ENCODE results near the gene UPF3A.

UPF3A gene

GRCh38 chr13:114264886-114265611, 16.4 kb upstream of the UPF3A start:
- DNase-seq = no peak

GRCh38 chr13:114266241-114266640, 15.2 kb upstream of the UPF3A start:
- no peak for DNase-seq

GRCh38 chr13:114268344-114269280, 12.8 kb upstream of the UPF3A start:
- no peak for DNase-seq

GRCh38 chr13:114269281-114269770, 12.1 kb upstream of the UPF3A start:
- no peak for DNase-seq

- no peak for DNase-seq
These were observed 8.4 kb upstream of the UPF3A start for GRCh38 chr13:114272977-114273376.

GRCh38 chr13:114275304-114275703, 6.1 kb upstream of the UPF3A start:
- DNase-seq = no peak

- DNase-seq = no peak
These were observed 2.3 kb upstream of the UPF3A start for GRCh38 chr13:114279146-114279545.

GRCh38 chr13:114279758-114280355, 1.5 kb upstream of the UPF3A start:
- peak in 1 of 2 donors; percentile 9 for DNase-seq

- DNase-seq = peak; percentile 58 to 63
These were observed 755 bp downstream of the UPF3A start for GRCh38 chr13:114282041-114282670.

GRCh38 chr13:114283576-114283975, 2.2 kb downstream of the UPF3A start:
- no peak for DNase-seq

- DNase-seq = no peak
These were observed 3.3 kb downstream of the UPF3A start for GRCh38 chr13:114284680-114285079.

- DNase-seq = no peak
These were observed 3.9 kb downstream of the UPF3A start for GRCh38 chr13:114285166-114285808.

GRCh38 chr13:114286808-114287207, 5.4 kb downstream of the UPF3A start:
- no peak for DNase-seq

- no peak for DNase-seq
These were observed 6.8 kb downstream of the UPF3A start for GRCh38 chr13:114288157-114288591.

- no peak for DNase-seq
These were observed 15.0 kb downstream of the UPF3A start for GRCh38 chr13:114296448-114296847.

- no peak for DNase-seq
These were observed 15.5 kb downstream of the UPF3A start for GRCh38 chr13:114296902-114297301.

- DNase-seq = no peak
These were observed 17.5 kb downstream of the UPF3A start for GRCh38 chr13:114298866-114299265.

- no peak for DNase-seq
These were observed 18.4 kb downstream of the UPF3A start for GRCh38 chr13:114299604-114300305.

GRCh38 chr13:114303700-114304327, 22.4 kb downstream of the UPF3A start:
- DNase-seq = no peak

GRCh38 chr13:114304346-114305034, 23.1 kb downstream of the UPF3A start:
- DNase-seq = no peak

- no peak for DNase-seq
These were observed 27.7 kb downstream of the UPF3A start for GRCh38 chr13:114309086-114309485.

All from stimulated activated CD4-positive, alpha-beta T cell treated with anti-CD3 and anti-CD28 coated beads, Interleukin-2, amount 100 ng/mL, for 48 hours (primary cell).